H1 (cell line): ENCODE results near the gene WDR89. TPM values are rescaled to one million over a fixed set of nuclear protein-coding genes. Genes with fewer than 3 reads are reported as not detected.

Experiments used
- CTCF ChIA-PET: fragments of 300-600 bp; sonication (Branson Sonifier 250); formaldehyde crosslinking; loops from one replicate; lab custom pipeline; 2021; ENCODE audit not compliant: partially characterized antibody; lab: Charles Lee
- POLR2A ChIA-PET: fragments of 300-600 bp; sonication (Branson Sonifier 250); formaldehyde crosslinking; loops from one replicate; lab custom pipeline; 2021; ENCODE audit warnings: inconsistent platforms; ENCODE audit not compliant: partially characterized antibody; lab: Charles Lee
- DNase-seq, 2 experiments: peaks; one replicate each; pipeline versions ENCODE4 v3.0.0 to v3.0.0-alpha.2; 2010 to 2022; ENCODE audit warnings: low spot score in 2 of 2, low read depth in 1 of 2, mixed read lengths in 1 of 2
- FAIRE-seq: peaks from 2 replicates; lab custom pipeline; 2011; peaks lifted over from hg19 to GRCh38; lab: Jason Lieb, UNC
- H2AFZ ChIP-seq: 2 replicates; pipeline ENCODE4 v1.8.1; 2012; ENCODE audit warnings: low read length, inconsistent platforms
- H2AK5ac ChIP-seq: 2 replicates; pipeline ENCODE4 v1.6.1; 2013; ENCODE audit warnings: low read depth, low read length
- H2BK120ac ChIP-seq: replicated peaks from 2 replicates; pipeline ENCODE3; 2013; ENCODE audit warnings: low read depth, low read length, inconsistent platforms
- H2BK12ac ChIP-seq: 2 replicates; pipeline ENCODE4 v1.6.1; 2013; ENCODE audit warnings: low read depth, low read length
- H2BK15ac ChIP-seq: 2 replicates; pipeline ENCODE4 v1.6.1; 2013; ENCODE audit warnings: low read length
- H2BK20ac ChIP-seq: 2 replicates; pipeline ENCODE4 v1.6.1; 2013; ENCODE audit warnings: low read length
- H2BK5ac ChIP-seq: 2 replicates; pipeline ENCODE4 v1.6.1; 2013; ENCODE audit warnings: low read depth, low read length
- H3K14ac ChIP-seq: 2 replicates; pipeline ENCODE4 v1.6.1; 2013; ENCODE audit warnings: inconsistent platforms; ENCODE audit not compliant: insufficient read length
- H3K18ac ChIP-seq: 2 replicates; pipeline ENCODE4 v1.6.1; 2013; ENCODE audit warnings: low read length; ENCODE audit errors: extremely low read depth
- H3K23ac ChIP-seq: 2 replicates; pipeline ENCODE4 v1.6.1; 2013; ENCODE audit warnings: inconsistent platforms; ENCODE audit not compliant: insufficient read length
- H3K23me2 ChIP-seq: 2 replicates; pipeline ENCODE4 v1.6.1; 2013; ENCODE audit warnings: low read depth, low read length
- H3K27ac ChIP-seq: 2 replicates; pipeline ENCODE4 v1.6.1; 2011; ENCODE audit warnings: low read depth, low read length, inconsistent platforms
- H3K27me3 ChIP-seq, 4 experiments: replicated peaks in 1 of 4; 1 replicate in 1 of 4; 2 replicates in 3 of 4; pipeline versions ENCODE4 v1.6.1 to v1.8.1; 2011 to 2013; ENCODE audit warnings: low read length in 3 of 4, mild to moderate bottlenecking in 3 of 4, inconsistent platforms in 2 of 4, mixed read lengths in 2 of 4, moderate library complexity in 1 of 4; ENCODE audit not compliant: control insufficient read depth in 3 of 4, insufficient read depth in 3 of 4; ENCODE audit errors: extremely low read depth in 1 of 4
- H3K36me3 ChIP-seq, 4 experiments: 2 replicates each; pipeline versions ENCODE4 v1.6.1 to v1.8.1; 2011 to 2013; ENCODE audit warnings: mild to moderate bottlenecking in 4 of 4, low read length in 3 of 4, moderate library complexity in 2 of 4, control low read depth in 1 of 4, inconsistent platforms in 1 of 4; ENCODE audit not compliant: insufficient read depth in 4 of 4, control insufficient read depth in 2 of 4
- H3K4ac ChIP-seq: replicated peaks from 2 replicates; pipeline ENCODE3; 2013; ENCODE audit warnings: low read length, low read depth, mixed read lengths, inconsistent platforms; ENCODE audit not compliant: insufficient read length
- H3K4me1 ChIP-seq, 4 experiments: replicated peaks in 1 of 4; 1 replicate in 1 of 4; 2 replicates in 3 of 4; pipeline versions ENCODE4 v1.6.1 to v1.8.1; 2011 to 2013; ENCODE audit warnings: low read length in 3 of 4, inconsistent platforms in 2 of 4, mixed read lengths in 1 of 4; ENCODE audit not compliant: insufficient read depth in 4 of 4, control insufficient read depth in 3 of 4
- H3K4me2 ChIP-seq, 2 experiments: 2 replicates each; pipeline versions ENCODE4 v1.6.1 to v1.8.1; 2011 to 2013; ENCODE audit warnings: low read depth in 2 of 2, low read length in 2 of 2, control low read depth in 1 of 2, inconsistent platforms in 1 of 2, mild to moderate bottlenecking in 1 of 2; ENCODE audit not compliant: insufficient read depth in 1 of 2
- H3K4me3 ChIP-seq, 4 experiments: fragments of 200-600, 300-600 bp in 1 of 4; sonication (generic), shearing (Covaris generic), sonication (Bioruptor Twin) in 1 of 4; 2 replicates each; pipeline versions ENCODE4 v1.5.1 to v1.8.1; 2011 to 2016; ENCODE audit warnings: low read length in 4 of 4, low read depth in 3 of 4, control low read depth in 2 of 4, inconsistent platforms in 2 of 4, mild to moderate bottlenecking in 2 of 4, mixed read lengths in 1 of 4, moderate library complexity in 1 of 4; ENCODE audit not compliant: insufficient read depth in 2 of 4; ENCODE audit errors: extremely low read depth in 1 of 4
- H3K56ac ChIP-seq: replicated peaks from 2 replicates; pipeline ENCODE3; 2013; ENCODE audit warnings: low read depth, mild to moderate bottlenecking, mixed read lengths, low read length, inconsistent platforms; ENCODE audit not compliant: insufficient read length
- H3K79me1 ChIP-seq: 2 replicates; pipeline ENCODE4 v1.6.1; 2013; ENCODE audit warnings: low read depth, low read length, control low read depth
- H3K79me2 ChIP-seq, 2 experiments: 2 replicates each; pipeline versions ENCODE4 v1.6.1 to v1.8.1; 2012 to 2013; ENCODE audit warnings: low read length in 2 of 2, mild to moderate bottlenecking in 2 of 2, inconsistent platforms in 1 of 2; ENCODE audit not compliant: insufficient read depth in 2 of 2, control insufficient read depth in 1 of 2
- H3K9ac ChIP-seq, 4 experiments: replicated peaks in 1 of 4; 1 replicate in 1 of 4; 2 replicates in 3 of 4; pipeline versions ENCODE4 v1.6.1 to v1.8.1; 2011 to 2013; ENCODE audit warnings: low read depth in 3 of 4, low read length in 3 of 4, control low read depth in 2 of 4, mild to moderate bottlenecking in 2 of 4, moderate library complexity in 2 of 4, inconsistent platforms in 1 of 4; ENCODE audit errors: extremely low read depth in 1 of 4
- H3K9me3 ChIP-seq, 2 experiments: 2 replicates each; pipeline versions ENCODE4 v1.6.1 to v1.8.1; 2012 to 2013; ENCODE audit warnings: mild to moderate bottlenecking in 2 of 2, moderate library complexity in 2 of 2, control low read depth in 1 of 2, inconsistent platforms in 1 of 2, low read depth in 1 of 2, low read length in 1 of 2, mixed read lengths in 1 of 2; ENCODE audit not compliant: insufficient read depth in 2 of 2
- H4K20me1 ChIP-seq, 2 experiments: replicated peaks in 1 of 2; 2 replicates each; pipeline versions ENCODE3 to v1.8.1; 2011 to 2013; ENCODE audit warnings: inconsistent platforms in 2 of 2, low read length in 2 of 2, mild to moderate bottlenecking in 1 of 2; ENCODE audit not compliant: insufficient read depth in 2 of 2, control insufficient read depth in 1 of 2
- H4K5ac ChIP-seq: 2 replicates; pipeline ENCODE4 v1.6.1; 2013; ENCODE audit warnings: low read length, low read depth, mixed read lengths, inconsistent platforms; ENCODE audit not compliant: insufficient read length
- H4K8ac ChIP-seq: 2 replicates; pipeline ENCODE4 v1.8.0; 2013; ENCODE audit warnings: mild to moderate bottlenecking, moderate library complexity, low read length, inconsistent platforms; ENCODE audit not compliant: insufficient read depth; ENCODE audit errors: extremely low read depth
- H4K91ac ChIP-seq: replicated peaks from 2 replicates; pipeline ENCODE3; 2013; ENCODE audit warnings: low read length, mixed read lengths, inconsistent platforms; ENCODE audit not compliant: insufficient read length
- CHD2 ChIP-seq: IDR thresholded peaks from 2 replicates; pipeline ENCODE4 v1.6.1; 2012; ENCODE audit warnings: low read length, improper control_type of control experiment
- FOSL1 ChIP-seq: IDR thresholded peaks from 2 replicates; pipeline ENCODE4 v1.6.1; 2011; ENCODE audit warnings: mild to moderate bottlenecking, low read depth, low read length, moderate library complexity; ENCODE audit not compliant: insufficient read depth
- KDM4A ChIP-seq: IDR thresholded peaks from one replicate; pipeline ENCODE4 v1.7.1; 2012; ENCODE audit warnings: low read depth, mild to moderate bottlenecking, moderate library complexity, low read length, inconsistent platforms; ENCODE audit not compliant: severe bottlenecking
- RAD21 ChIP-seq, 2 experiments: IDR thresholded peaks in 1 of 2; conservative IDR thresholded peaks in 1 of 2; 2 replicates each; pipeline ENCODE4 v1.6.1; 2011; ENCODE audit warnings: low read depth in 2 of 2, low read length in 2 of 2, improper control_type of control experiment in 1 of 2, inconsistent platforms in 1 of 2, mild to moderate bottlenecking in 1 of 2, moderate library complexity in 1 of 2
- RBBP5 ChIP-seq: IDR thresholded peaks from 2 replicates; pipeline ENCODE4 v1.7.1; 2012; ENCODE audit warnings: low read depth, mild to moderate bottlenecking, inconsistent platforms, low read length, moderate library complexity, borderline replicate concordance
- SP2 ChIP-seq: IDR thresholded peaks from 2 replicates; pipeline ENCODE4 v1.6.1; 2012; ENCODE audit warnings: mild to moderate bottlenecking, low read length, inconsistent platforms
- YY1 ChIP-seq: IDR thresholded peaks from 2 replicates; pipeline ENCODE4 v1.6.1; 2011; ENCODE audit warnings: low read depth, mild to moderate bottlenecking, low read length
- WGBS, 2 experiments: shearing (Covaris generic) in 1 of 2; methylation state at CpG; one replicate each; pipeline versions ENCODE4 v1.1.6 to v1.1.7; 2013 to 2015; ENCODE audit warnings: low lambda C conversion rate in 2 of 2, mixed read lengths in 2 of 2, inconsistent platforms in 1 of 2, low coverage in 1 of 2, missing lambda C conversion rate in 1 of 2; ENCODE audit not compliant: insufficient replicate concordance in 2 of 2, insufficient coverage in 1 of 2, insufficient read length in 1 of 2; ENCODE audit errors: extremely low coverage in 1 of 2, missing lambda C conversion rate in 1 of 2; 5-methylcytosine and 5-hydroxymethylcytosine counted together
- polyA plus RNA-seq, 7 experiments: library from polyadenylated mRNA; depleted of rRNA in 3 of 7; stranded (reverse) in 5 of 7; unstranded in 2 of 7; fragments of >200 nt in 5 of 7; fragments of 200-250 nt in 2 of 7; gene quantifications; 1 replicate in 5 of 7; 2 replicates in 1 of 7; 4 replicates in 1 of 7; pipeline versions ENCODE4 v1.2.1 to v1.2.3, GENCODE V29; 2011 to 2013; ENCODE audit warnings: missing spikeins in 2 of 7, mixed read lengths in 2 of 7
- total RNA-seq: library from RNA; stranded (reverse); fragmentation: NEBNext Ultra II Directional; extraction: Animal tissue kit (Norgen Biotek cat#: 25700); gene quantifications from 2 replicates; pipeline ENCODE4 v1.2.1, GENCODE V29; 2021
- TF ChIP-seq, protein P1 (sequence below): IDR thresholded peaks from 2 replicates; pipeline ENCODE4 v1.6.1; 2012; ENCODE audit warnings: low read length, inconsistent platforms
- TF ChIP-seq, protein P2 (sequence below): IDR thresholded peaks from 2 replicates; pipeline ENCODE4 v1.6.1; 2011; ENCODE audit warnings: low read length, improper control_type of control experiment
- TF ChIP-seq, protein P3 (sequence below): IDR thresholded peaks from 2 replicates; pipeline ENCODE4 v1.6.1; 2011; ENCODE audit warnings: low read depth, mild to moderate bottlenecking, low read length; ENCODE audit not compliant: insufficient read depth

The WDR89 gene
- total and polyA plus RNA-seq, 2 of the 8 experiments (the other 6 are each of a cell fraction or from before 2014, with no cell fraction given) = 8.3 to 32.9 TPM

GRCh38 chr14:63659726-63660125 lies 18.1 kb upstream of the WDR89 start:
- Histone ChIP-seq H2BK12ac (no peak overlapping the region), H3K4me1 (no peaks in the 10 kb centered on the region), H3K18ac (no peak overlapping the region), H3K9ac (no peak overlapping the region), H3K27ac (no peak overlapping the region), H2BK5ac (no peak overlapping the region), H3K4me3 (no peak overlapping the region), H2AFZ (no peak overlapping the region), H3K23ac (no peak overlapping the region), H3K4ac (no peak overlapping the region), H4K5ac (no peak overlapping the region), H4K20me1 (no peaks in the 10 kb centered on the region), H3K14ac (no peak overlapping the region), H3K79me2 (no peaks in the 10 kb centered on the region), H3K56ac (no peak overlapping the region), H4K91ac (no peak overlapping the region), H3K79me1 (no peaks in the 10 kb centered on the region), H2BK15ac (no peak overlapping the region), H3K27me3 (no peaks in the 10 kb centered on the region), H2BK120ac (no peak overlapping the region), H3K36me3 (no peaks in the 10 kb centered on the region), H2BK20ac (no peak overlapping the region), H3K23me2 (no peaks in the 10 kb centered on the region), H2AK5ac (no peak overlapping the region), H3K9me3 (peaks cover 0 to 9% of the 10 kb centered on the region in 2 experiments; a peak in 2 of 4 replicates), H3K4me2 (no peak overlapping the region), H4K8ac (no peak overlapping the region)
- 91% methylated on average over 4 of the region's 4 CpGs; no CpG with 5 or more reads in 1 of the 2 experiments for WGBS, 2 experiments
- no peak for DNase-seq
- POLR2A ChIA-PET = no interaction called here
- FAIRE-seq = no peak
- CTCF ChIA-PET = no interaction called here
- no peak for TF ChIP-seq RBBP5
- TF ChIP-seq FOSL1 = no peak
- TF ChIP-seq CHD2 = no peak
- no peak for TF ChIP-seq RAD21 (IDR thresholded peaks at IDR 0.05 in 1 of 2, conservative IDR thresholded peaks at IDR 0.05 in 1 of 2; ENCODE audit: low read depth in 2 of 2, low read length in 2 of 2)
- TF ChIP-seq, protein P1, sequence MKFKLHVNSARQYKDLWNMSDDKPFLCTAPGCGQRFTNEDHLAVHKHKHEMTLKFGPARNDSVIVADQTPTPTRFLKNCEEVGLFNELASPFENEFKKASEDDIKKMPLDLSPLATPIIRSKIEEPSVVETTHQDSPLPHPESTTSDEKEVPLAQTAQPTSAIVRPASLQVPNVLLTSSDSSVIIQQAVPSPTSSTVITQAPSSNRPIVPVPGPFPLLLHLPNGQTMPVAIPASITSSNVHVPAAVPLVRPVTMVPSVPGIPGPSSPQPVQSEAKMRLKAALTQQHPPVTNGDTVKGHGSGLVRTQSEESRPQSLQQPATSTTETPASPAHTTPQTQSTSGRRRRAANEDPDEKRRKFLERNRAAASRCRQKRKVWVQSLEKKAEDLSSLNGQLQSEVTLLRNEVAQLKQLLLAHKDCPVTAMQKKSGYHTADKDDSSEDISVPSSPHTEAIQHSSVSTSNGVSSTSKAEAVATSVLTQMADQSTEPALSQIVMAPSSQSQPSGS = no peak
- TF ChIP-seq, protein P2, sequence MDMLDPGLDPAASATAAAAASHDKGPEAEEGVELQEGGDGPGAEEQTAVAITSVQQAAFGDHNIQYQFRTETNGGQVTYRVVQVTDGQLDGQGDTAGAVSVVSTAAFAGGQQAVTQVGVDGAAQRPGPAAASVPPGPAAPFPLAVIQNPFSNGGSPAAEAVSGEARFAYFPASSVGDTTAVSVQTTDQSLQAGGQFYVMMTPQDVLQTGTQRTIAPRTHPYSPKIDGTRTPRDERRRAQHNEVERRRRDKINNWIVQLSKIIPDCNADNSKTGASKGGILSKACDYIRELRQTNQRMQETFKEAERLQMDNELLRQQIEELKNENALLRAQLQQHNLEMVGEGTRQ = no peak
- TF ChIP-seq, protein P3, sequence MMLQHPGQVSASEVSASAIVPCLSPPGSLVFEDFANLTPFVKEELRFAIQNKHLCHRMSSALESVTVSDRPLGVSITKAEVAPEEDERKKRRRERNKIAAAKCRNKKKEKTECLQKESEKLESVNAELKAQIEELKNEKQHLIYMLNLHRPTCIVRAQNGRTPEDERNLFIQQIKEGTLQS = no peak
- no peak for TF ChIP-seq YY1
- TF ChIP-seq SP2 = no peak
- TF ChIP-seq KDM4A = no peak
